GM23338 (cell line): ENCODE results near the gene DISP3. TPM values are rescaled to one million over a fixed set of nuclear protein-coding genes. Genes with fewer than 3 reads are reported as not detected.

Source experiments
- ATAC-seq: fragments of 200-7000 bp; cut with Tn5 transposase; 3 replicates; pipeline ENCODE4 v1.9.1; 2020
- DNase-seq: peaks from one replicate; pipeline ENCODE4 v3.0.0-alpha.2; 2015; ENCODE audit warnings: low spot score
- H2AFZ ChIP-seq: fragments of 200-600 bp; sonication (generic); 2 replicates; pipeline ENCODE4 v1.8.0; 2016; ENCODE audit warnings: antibody characterized with exemption, mild to moderate bottlenecking, moderate library complexity
- H3F3A ChIP-seq: fragments of 200-600 bp; sonication (generic); replicated peaks from 2 replicates; pipeline ENCODE4 v1.8.0; 2017; ENCODE audit warnings: antibody characterized with exemption, mixed run types, low read depth
- H3K27ac ChIP-seq: fragments of 200-600 bp; sonication (generic); 2 replicates; pipeline ENCODE4 v1.6.1; 2016; ENCODE audit warnings: low read depth
- H3K27me3 ChIP-seq: fragments of 200-600 bp; sonication (generic); 2 replicates; pipeline ENCODE4 v1.8.0; 2016; ENCODE audit warnings: mild to moderate bottlenecking, mixed run types, moderate library complexity; ENCODE audit not compliant: insufficient read depth
- H3K36me3 ChIP-seq: fragments of 200-600 bp; sonication (generic); 2 replicates; pipeline ENCODE4 v1.8.0; 2016; ENCODE audit warnings: mild to moderate bottlenecking; ENCODE audit not compliant: insufficient read depth
- H3K4me1 ChIP-seq: fragments of 200-600 bp; sonication (generic); 2 replicates; pipeline ENCODE4 v1.8.0; 2016; ENCODE audit warnings: mild to moderate bottlenecking, moderate library complexity; ENCODE audit not compliant: insufficient read depth
- H3K4me2 ChIP-seq: fragments of 200-600 bp; sonication (generic); 2 replicates; pipeline ENCODE4 v1.7.1; 2017; ENCODE audit warnings: mixed run types
- H3K4me3 ChIP-seq: fragments of 200-600 bp; sonication (generic); 2 replicates; pipeline ENCODE4 v1.6.1; 2016; ENCODE audit warnings: mixed run types
- H3K79me2 ChIP-seq: fragments of 200-600 bp; sonication (generic); replicated peaks from 2 replicates; pipeline ENCODE4 v1.8.0; 2017; ENCODE audit warnings: mild to moderate bottlenecking; ENCODE audit not compliant: insufficient read depth
- H3K9me2 ChIP-seq: fragments of 200-600 bp; sonication (generic); 2 replicates; pipeline ENCODE4 v1.8.0; 2017; ENCODE audit not compliant: insufficient read depth
- H4K20me1 ChIP-seq: fragments of 200-600 bp; sonication (generic); replicated peaks from 2 replicates; pipeline ENCODE4 v1.8.0; 2017; ENCODE audit warnings: mild to moderate bottlenecking; ENCODE audit not compliant: insufficient read depth
- H3K27ac Mint-ChIP-seq: 2 replicates; pipeline ENCODE4 v1.8.0; 2020; ENCODE audit warnings: inconsistent platforms, mild to moderate bottlenecking, moderate library complexity, mixed read lengths
- H3K27me3 Mint-ChIP-seq: 3 replicates; pipeline ENCODE4 v1.8.0; 2022; ENCODE audit warnings: low read depth, mild to moderate bottlenecking, moderate library complexity, mixed read lengths, inconsistent platforms; ENCODE audit not compliant: insufficient read depth, poor library complexity
- H3K36me3 Mint-ChIP-seq: 3 replicates; pipeline ENCODE4 v1.8.0; 2021; ENCODE audit warnings: low read depth, mild to moderate bottlenecking, inconsistent platforms, moderate library complexity, mixed read lengths
- H3K4me1 Mint-ChIP-seq: 3 replicates; pipeline ENCODE4 v1.8.0; 2020; ENCODE audit warnings: mild to moderate bottlenecking, inconsistent platforms, mixed read lengths
- H3K4me3 Mint-ChIP-seq: 3 replicates; pipeline ENCODE4 v1.8.0; 2021; ENCODE audit warnings: moderate library complexity, mild to moderate bottlenecking, inconsistent platforms, mixed read lengths
- H3K9me3 Mint-ChIP-seq: 3 replicates; pipeline ENCODE4 v1.8.0; 2020; ENCODE audit warnings: moderate library complexity, mild to moderate bottlenecking, inconsistent platforms, mixed read lengths
- CREB1 ChIP-seq: fragments of 250-450 bp; sonication (Bioruptor Pico); IDR thresholded peaks from 2 replicates; pipeline ENCODE4 v1.5.0; 2020; ENCODE audit warnings: low read depth, mild to moderate bottlenecking, moderate library complexity
- EZH2 ChIP-seq: fragments of 200-600 bp; sonication (generic); IDR thresholded peaks from one replicate; pipeline ENCODE4 v1.8.0; 2017; ENCODE audit warnings: antibody characterized with exemption, mild to moderate bottlenecking, low read depth; ENCODE audit not compliant: unreplicated experiment
- JUNB ChIP-seq: IDR thresholded peaks from one replicate; pipeline ENCODE4 v1.6.1; 2016; ENCODE audit warnings: antibody characterized with exemption; ENCODE audit not compliant: unreplicated experiment
- NANOG ChIP-seq: IDR thresholded peaks from 2 replicates; pipeline ENCODE4 v1.6.1; 2016; ENCODE audit warnings: antibody characterized with exemption, borderline replicate concordance
- STAT1 ChIP-seq: IDR thresholded peaks from one replicate; pipeline ENCODE4 v1.6.1; 2016; ENCODE audit warnings: antibody characterized with exemption; ENCODE audit not compliant: unreplicated experiment
- ZNF114 ChIP-seq: fragments of 250-450 bp; sonication (Bioruptor Pico); IDR thresholded peaks from 2 replicates; pipeline ENCODE4 v1.5.0; 2020; ENCODE audit warnings: mild to moderate bottlenecking, moderate library complexity
- ZNF331 ChIP-seq: fragments of 250-450 bp; sonication (Bioruptor Pico); IDR thresholded peaks from 2 replicates; pipeline ENCODE4 v1.5.0; 2020; ENCODE audit warnings: low read depth, mild to moderate bottlenecking, moderate library complexity
- ZNF462 ChIP-seq: fragments of 250-450 bp; sonication (Bioruptor Pico); IDR thresholded peaks from 2 replicates; pipeline ENCODE4 v1.5.0; 2020; ENCODE audit warnings: mild to moderate bottlenecking, moderate library complexity
- polyA plus RNA-seq: library from polyadenylated mRNA; unstranded; fragments of >200 nt; fragmentation: Nextera tagmentation; extraction: Ambion mirVana; gene quantifications from 2 replicates; pipeline ENCODE4 v1.2.1, GENCODE V29; 2016
- total RNA-seq: library from RNA; depleted of rRNA; stranded (reverse); fragments of >200 nt; shearing (Covaris generic); gene quantifications from 2 replicates; pipeline ENCODE4 v1.2.3, GENCODE V29; 2014
- TF ChIP-seq, protein P1 (sequence below): IDR thresholded peaks from one replicate; pipeline ENCODE4 v1.6.1; 2018; ENCODE audit warnings: antibody characterized with exemption; ENCODE audit not compliant: unreplicated experiment
- TF ChIP-seq, protein P2 (sequence below), 2 experiments: fragments of 200-600 bp in 1 of 2; sonication (generic) in 1 of 2; conservative IDR thresholded peaks; 2 replicates each; pipeline versions ENCODE4 v1.5.1 to v1.6.1; 2016 to 2017; ENCODE audit warnings: antibody characterized with exemption in 2 of 2, low read depth in 2 of 2, mild to moderate bottlenecking in 2 of 2, moderate library complexity in 1 of 2
- TF ChIP-seq, protein P3 (sequence below): IDR thresholded peaks from 2 replicates; pipeline ENCODE4 v1.6.1; 2016; ENCODE audit warnings: antibody characterized with exemption

Gene DISP3
- total and polyA plus RNA-seq, 2 experiments from 2014 or later, result 3.2 to 11.1 TPM

DNA sequence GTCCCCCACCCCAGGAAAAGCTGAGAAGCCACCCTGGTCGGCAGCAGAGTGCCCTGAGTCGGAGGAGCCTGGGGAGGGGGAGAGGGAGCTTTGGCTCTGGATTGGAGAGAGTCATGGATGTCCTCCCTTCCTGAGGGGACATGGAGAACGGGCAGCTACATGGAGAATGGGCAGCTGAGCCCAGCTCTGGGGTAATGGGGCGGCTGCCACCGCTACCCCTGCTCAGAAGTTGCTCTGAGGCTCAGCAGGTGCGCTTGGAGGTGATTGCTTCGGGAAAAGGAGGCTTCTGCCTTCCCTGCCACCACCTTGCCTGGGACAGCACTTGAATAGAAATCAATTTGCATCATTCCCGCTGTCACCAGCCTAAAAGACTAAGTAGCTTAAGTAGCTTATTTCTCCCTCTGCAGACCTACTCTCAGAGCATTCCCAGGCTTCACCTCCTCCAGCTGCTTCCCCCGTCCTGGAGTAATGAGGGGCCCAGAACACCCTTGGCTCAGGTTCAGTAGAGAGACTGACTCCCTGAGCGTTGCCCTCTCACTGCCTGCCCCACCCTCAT is 8.3 kb downstream of the DISP3 start:
- Histone ChIP-seq H3K9me2 (no peaks in the 10 kb centered on the region), H3K36me3 (no peaks in the 10 kb centered on the region; the same call in 1 of the 2 replicates), H2AFZ (no peak overlapping the region), H3K79me2 (no peaks in the 10 kb centered on the region), H3K27me3 (no peaks in the 10 kb centered on the region), H3K4me1 (peaks cover 7% of the 10 kb centered on the region; the same call in 1 of the 2 replicates), H3F3A (no peaks in the 10 kb centered on the region), H3K27ac (no peak overlapping the region), H3K4me3 (no peak overlapping the region), H4K20me1 (peaks cover 5% of the 10 kb centered on the region; the same call in 1 of the 2 replicates), H3K4me2 (no peak overlapping the region; the same call in 1 of the 2 replicates)
- Mint-ChIP-seq H3K4me1 (peaks cover 26% of the 10 kb centered on the region), H3K27me3 (peaks cover 5% of the 10 kb centered on the region), H3K27ac (no peak overlapping the region), H3K36me3 (no peaks in the 10 kb centered on the region), H3K9me3 (no peaks in the 10 kb centered on the region), H3K4me3 (no peak overlapping the region)
- DNase-seq (no peak), ATAC-seq (peak; percentile 24)
- TF ChIP-seq ZNF331 (CRISPR knock-in tag) (no peak), NANOG (no peak), JUNB (no peak), CREB1 (CRISPR knock-in tag) (no peak), ZNF462 (CRISPR knock-in tag) (no peak), ZNF114 (no peak), STAT1 (no peak), EZH2 (no peak)
- TF ChIP-seq, protein P1, sequence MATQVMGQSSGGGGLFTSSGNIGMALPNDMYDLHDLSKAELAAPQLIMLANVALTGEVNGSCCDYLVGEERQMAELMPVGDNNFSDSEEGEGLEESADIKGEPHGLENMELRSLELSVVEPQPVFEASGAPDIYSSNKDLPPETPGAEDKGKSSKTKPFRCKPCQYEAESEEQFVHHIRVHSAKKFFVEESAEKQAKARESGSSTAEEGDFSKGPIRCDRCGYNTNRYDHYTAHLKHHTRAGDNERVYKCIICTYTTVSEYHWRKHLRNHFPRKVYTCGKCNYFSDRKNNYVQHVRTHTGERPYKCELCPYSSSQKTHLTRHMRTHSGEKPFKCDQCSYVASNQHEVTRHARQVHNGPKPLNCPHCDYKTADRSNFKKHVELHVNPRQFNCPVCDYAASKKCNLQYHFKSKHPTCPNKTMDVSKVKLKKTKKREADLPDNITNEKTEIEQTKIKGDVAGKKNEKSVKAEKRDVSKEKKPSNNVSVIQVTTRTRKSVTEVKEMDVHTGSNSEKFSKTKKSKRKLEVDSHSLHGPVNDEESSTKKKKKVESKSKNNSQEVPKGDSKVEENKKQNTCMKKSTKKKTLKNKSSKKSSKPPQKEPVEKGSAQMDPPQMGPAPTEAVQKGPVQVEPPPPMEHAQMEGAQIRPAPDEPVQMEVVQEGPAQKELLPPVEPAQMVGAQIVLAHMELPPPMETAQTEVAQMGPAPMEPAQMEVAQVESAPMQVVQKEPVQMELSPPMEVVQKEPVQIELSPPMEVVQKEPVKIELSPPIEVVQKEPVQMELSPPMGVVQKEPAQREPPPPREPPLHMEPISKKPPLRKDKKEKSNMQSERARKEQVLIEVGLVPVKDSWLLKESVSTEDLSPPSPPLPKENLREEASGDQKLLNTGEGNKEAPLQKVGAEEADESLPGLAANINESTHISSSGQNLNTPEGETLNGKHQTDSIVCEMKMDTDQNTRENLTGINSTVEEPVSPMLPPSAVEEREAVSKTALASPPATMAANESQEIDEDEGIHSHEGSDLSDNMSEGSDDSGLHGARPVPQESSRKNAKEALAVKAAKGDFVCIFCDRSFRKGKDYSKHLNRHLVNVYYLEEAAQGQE, result no peak
- TF ChIP-seq, protein P2, sequence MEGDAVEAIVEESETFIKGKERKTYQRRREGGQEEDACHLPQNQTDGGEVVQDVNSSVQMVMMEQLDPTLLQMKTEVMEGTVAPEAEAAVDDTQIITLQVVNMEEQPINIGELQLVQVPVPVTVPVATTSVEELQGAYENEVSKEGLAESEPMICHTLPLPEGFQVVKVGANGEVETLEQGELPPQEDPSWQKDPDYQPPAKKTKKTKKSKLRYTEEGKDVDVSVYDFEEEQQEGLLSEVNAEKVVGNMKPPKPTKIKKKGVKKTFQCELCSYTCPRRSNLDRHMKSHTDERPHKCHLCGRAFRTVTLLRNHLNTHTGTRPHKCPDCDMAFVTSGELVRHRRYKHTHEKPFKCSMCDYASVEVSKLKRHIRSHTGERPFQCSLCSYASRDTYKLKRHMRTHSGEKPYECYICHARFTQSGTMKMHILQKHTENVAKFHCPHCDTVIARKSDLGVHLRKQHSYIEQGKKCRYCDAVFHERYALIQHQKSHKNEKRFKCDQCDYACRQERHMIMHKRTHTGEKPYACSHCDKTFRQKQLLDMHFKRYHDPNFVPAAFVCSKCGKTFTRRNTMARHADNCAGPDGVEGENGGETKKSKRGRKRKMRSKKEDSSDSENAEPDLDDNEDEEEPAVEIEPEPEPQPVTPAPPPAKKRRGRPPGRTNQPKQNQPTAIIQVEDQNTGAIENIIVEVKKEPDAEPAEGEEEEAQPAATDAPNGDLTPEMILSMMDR (conservative IDR thresholded peaks at IDR 0.05; ENCODE audit: low read depth in 2 of 2), result no peak
- TF ChIP-seq, protein P3, sequence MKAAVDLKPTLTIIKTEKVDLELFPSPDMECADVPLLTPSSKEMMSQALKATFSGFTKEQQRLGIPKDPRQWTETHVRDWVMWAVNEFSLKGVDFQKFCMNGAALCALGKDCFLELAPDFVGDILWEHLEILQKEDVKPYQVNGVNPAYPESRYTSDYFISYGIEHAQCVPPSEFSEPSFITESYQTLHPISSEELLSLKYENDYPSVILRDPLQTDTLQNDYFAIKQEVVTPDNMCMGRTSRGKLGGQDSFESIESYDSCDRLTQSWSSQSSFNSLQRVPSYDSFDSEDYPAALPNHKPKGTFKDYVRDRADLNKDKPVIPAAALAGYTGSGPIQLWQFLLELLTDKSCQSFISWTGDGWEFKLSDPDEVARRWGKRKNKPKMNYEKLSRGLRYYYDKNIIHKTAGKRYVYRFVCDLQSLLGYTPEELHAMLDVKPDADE, result no peak
